ENCODE results near the gene MARCHF2. TPM values are rescaled to one million over a fixed set of nuclear protein-coding genes. Genes with fewer than 3 reads are reported as not detected.

Gene MARCHF2
- polyA plus RNA-seq, 2 of the 4 experiments (the other 2 are of a cell fraction): 12.4 to 13.1 TPM

DNA sequence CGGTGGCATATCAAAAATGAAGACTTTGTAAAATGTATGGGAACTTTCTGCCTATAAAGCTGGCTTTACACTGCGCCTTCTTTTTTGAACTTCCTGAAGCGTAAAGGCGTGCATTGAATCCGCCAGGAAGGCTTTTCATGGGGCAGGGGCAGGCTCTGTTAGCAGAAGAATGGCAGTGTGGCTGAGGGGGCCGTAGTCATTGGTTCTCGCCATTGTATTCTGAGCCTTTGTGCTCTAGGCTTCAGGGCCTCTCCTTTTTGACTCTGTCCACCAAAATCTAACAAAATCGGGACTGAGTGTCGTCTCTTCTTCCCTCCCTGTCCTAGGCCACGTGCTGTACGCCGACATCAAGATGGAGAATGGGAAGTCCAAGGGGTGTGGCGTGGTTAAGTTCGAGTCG is 75.3 kb downstream of the MARCHF2 start:
- Histone ChIP-seq H3K9me3 (no peaks in the 10 kb centered on the region), H3K27ac (no peak overlapping the region), H3K4me3 (no peak overlapping the region), H3K4me2 (no peak overlapping the region), H3K4me1 (no peaks in the 10 kb centered on the region)
- TF ChIP-seq SMC3 (IDR thresholded peaks at IDR 0.05): no peak
- FAIRE-seq (no peak), ATAC-seq (no peak), DNase-seq (ENCODE audit: low read depth in 1 of 2, low spot score in 1 of 2) (no peak)
- POLR2A ChIA-PET: no interaction called here
- WGBS (ENCODE audit: missing lambda C conversion rate): 75% methylated on average over 15 of the region's 15 CpGs
- CTCF ChIA-PET: interaction anchor here (1.0 to 2.1 kb wide), 3 partner anchors 9 to 17 kb away, joined by 4 to 7 read pairs (median 5); no protein-coding TSS in a partner anchor

Small RNA genes within 50 kb of the gene (small RNA-seq; reads per million reads assigned to genes)
- 0 to 12.3 (median 6.8) reads per million in 6 experiments for gene MIR4999

Other genes with a start within 250 kb of the MARCHF2 start
- 5.0 and 5.9 TPM in 2 replicates for gene CERS4, start 203.9 kb upstream of the MARCHF2 start, polyA plus RNA-seq (2011; rRNA removed)
- 1.5 to 2.4 TPM (median 2.1 TPM) in 3 replicates for gene CERS4, start 203.9 kb upstream of the MARCHF2 start, polyA plus RNA-seq (2017; fragmentation: RNase III; extraction: RNeasy Plus Mini Kit Qiagen cat#74134 plus additional on column Dnase treatment)
- gene CD320, start 104.9 kb upstream of the MARCHF2 start, polyA plus RNA-seq (2011; rRNA removed): 27.4 and 28.8 TPM in 2 replicates
- 51.9 to 54.2 TPM (median 54.1 TPM) in 3 replicates for gene CD320, start 104.9 kb upstream of the MARCHF2 start, polyA plus RNA-seq (2017; fragmentation: RNase III; extraction: RNeasy Plus Mini Kit Qiagen cat#74134 plus additional on column Dnase treatment)
- 29.7 and 44.5 TPM in 2 replicates for gene NDUFA7, start 91.9 kb upstream of the MARCHF2 start, polyA plus RNA-seq (2011; rRNA removed)
- gene NDUFA7, start 91.9 kb upstream of the MARCHF2 start, polyA plus RNA-seq (2017; fragmentation: RNase III; extraction: RNeasy Plus Mini Kit Qiagen cat#74134 plus additional on column Dnase treatment): 29.0 to 44.0 TPM (median 40.2 TPM) in 3 replicates
- 374 and 406 TPM in 2 replicates for gene RPS28, start 91.8 kb upstream of the MARCHF2 start, polyA plus RNA-seq (2011; rRNA removed)
- gene RPS28, start 91.8 kb upstream of the MARCHF2 start, polyA plus RNA-seq (2017; fragmentation: RNase III; extraction: RNeasy Plus Mini Kit Qiagen cat#74134 plus additional on column Dnase treatment): 399 to 449 TPM (median 404 TPM) in 3 replicates
- gene KANK3, start 70.0 kb upstream of the MARCHF2 start, polyA plus RNA-seq (2011; rRNA removed): 1.0 and 1.2 TPM in 2 replicates
- gene KANK3, start 70.0 kb upstream of the MARCHF2 start, polyA plus RNA-seq (2017; fragmentation: RNase III; extraction: RNeasy Plus Mini Kit Qiagen cat#74134 plus additional on column Dnase treatment): 1.5 to 1.6 TPM (median 1.5 TPM) in 3 replicates
- gene ANGPTL4, start 49.1 kb upstream of the MARCHF2 start, polyA plus RNA-seq (2011; rRNA removed): 30.8 and 32.6 TPM in 2 replicates
- 12.3 to 18.1 TPM (median 15.1 TPM) in 3 replicates for gene ANGPTL4, start 49.1 kb upstream of the MARCHF2 start, polyA plus RNA-seq (2017; fragmentation: RNase III; extraction: RNeasy Plus Mini Kit Qiagen cat#74134 plus additional on column Dnase treatment)
- gene RAB11B, start 22.9 kb upstream of the MARCHF2 start, polyA plus RNA-seq (2011; rRNA removed): 22.3 and 25.1 TPM in 2 replicates
- gene RAB11B, start 22.9 kb upstream of the MARCHF2 start, polyA plus RNA-seq (2017; fragmentation: RNase III; extraction: RNeasy Plus Mini Kit Qiagen cat#74134 plus additional on column Dnase treatment): 86.7 to 95.7 TPM (median 93.7 TPM) in 3 replicates
- gene HNRNPM, start 31.7 kb downstream of the MARCHF2 start, polyA plus RNA-seq (2011; rRNA removed): 94.1 and 168 TPM in 2 replicates
- gene HNRNPM, start 31.7 kb downstream of the MARCHF2 start, polyA plus RNA-seq (2017; fragmentation: RNase III; extraction: RNeasy Plus Mini Kit Qiagen cat#74134 plus additional on column Dnase treatment): 334 to 352 TPM (median 348 TPM) in 3 replicates
- 0.07 TPM in 1 of 2 replicates, not detected in the other for gene PRAM1, start 89.3 kb downstream of the MARCHF2 start, polyA plus RNA-seq (2011; rRNA removed)
- gene PRAM1, start 89.3 kb downstream of the MARCHF2 start, polyA plus RNA-seq (2017; fragmentation: RNase III; extraction: RNeasy Plus Mini Kit Qiagen cat#74134 plus additional on column Dnase treatment): 0.08 to 0.28 TPM (median 0.13 TPM) in 3 replicates
- 2.8 and 3.3 TPM in 2 replicates for gene ZNF414, start 100.9 kb downstream of the MARCHF2 start, polyA plus RNA-seq (2011; rRNA removed)
- 20.0 to 22.1 TPM (median 21.5 TPM) in 3 replicates for gene ZNF414, start 100.9 kb downstream of the MARCHF2 start, polyA plus RNA-seq (2017; fragmentation: RNase III; extraction: RNeasy Plus Mini Kit Qiagen cat#74134 plus additional on column Dnase treatment)
- gene MYO1F, start 164.1 kb downstream of the MARCHF2 start, polyA plus RNA-seq (2011; rRNA removed): 0.37 and 0.95 TPM in 2 replicates
- 0.17 to 0.24 TPM (median 0.23 TPM) in 3 replicates for gene MYO1F, start 164.1 kb downstream of the MARCHF2 start, polyA plus RNA-seq (2017; fragmentation: RNase III; extraction: RNeasy Plus Mini Kit Qiagen cat#74134 plus additional on column Dnase treatment)
- gene ADAMTS10, start 197.4 kb downstream of the MARCHF2 start, polyA plus RNA-seq (2011; rRNA removed): 26.7 and 33.2 TPM in 2 replicates
- gene ADAMTS10, start 197.4 kb downstream of the MARCHF2 start, polyA plus RNA-seq (2017; fragmentation: RNase III; extraction: RNeasy Plus Mini Kit Qiagen cat#74134 plus additional on column Dnase treatment): 39.0 to 73.0 TPM (median 49.3 TPM) in 3 replicates
- gene NFILZ, start 217.3 kb downstream of the MARCHF2 start, polyA plus RNA-seq (2011; rRNA removed): not detected in 2 replicates
- gene NFILZ, start 217.3 kb downstream of the MARCHF2 start, polyA plus RNA-seq (2017; fragmentation: RNase III; extraction: RNeasy Plus Mini Kit Qiagen cat#74134 plus additional on column Dnase treatment): not detected in 3 replicates

Data from A549 (cell line).